SKM-1 (cell line): Measurements from ENCODE around the gene ELF1.
"Not testable (repeated sequence)": the region's sequence is repeated elsewhere in the genome, so short reads cannot be mapped to it uniquely, and the experiment has no call there.

Experiments
- DNase-seq: peaks from one replicate; lab custom pipeline; 2025; ENCODE audit not compliant: unreplicated experiment; lab: John Stamatoyannopoulos, UW

ELF1 gene

DNA sequence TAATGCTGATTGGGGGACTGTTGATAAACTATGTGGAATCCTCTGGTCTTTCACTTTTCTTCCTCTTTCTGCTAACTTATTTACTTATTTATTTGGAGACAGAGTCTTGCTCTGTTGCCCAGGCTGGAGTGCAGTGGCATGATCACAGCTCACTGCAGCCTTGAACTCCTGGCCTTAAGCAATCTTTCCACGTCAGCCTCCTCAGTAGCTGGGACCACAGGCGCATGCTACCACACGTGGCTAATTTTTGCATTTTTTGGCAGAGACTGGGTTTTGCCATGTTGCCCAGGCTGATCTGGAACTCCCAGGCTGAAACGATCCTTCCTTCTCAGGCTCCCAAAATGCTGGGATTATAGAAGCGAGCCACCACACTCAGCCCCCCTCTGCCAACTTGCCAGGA, 77.5 kb downstream of the ELF1 start:
- no peak for DNase-seq

DNA sequence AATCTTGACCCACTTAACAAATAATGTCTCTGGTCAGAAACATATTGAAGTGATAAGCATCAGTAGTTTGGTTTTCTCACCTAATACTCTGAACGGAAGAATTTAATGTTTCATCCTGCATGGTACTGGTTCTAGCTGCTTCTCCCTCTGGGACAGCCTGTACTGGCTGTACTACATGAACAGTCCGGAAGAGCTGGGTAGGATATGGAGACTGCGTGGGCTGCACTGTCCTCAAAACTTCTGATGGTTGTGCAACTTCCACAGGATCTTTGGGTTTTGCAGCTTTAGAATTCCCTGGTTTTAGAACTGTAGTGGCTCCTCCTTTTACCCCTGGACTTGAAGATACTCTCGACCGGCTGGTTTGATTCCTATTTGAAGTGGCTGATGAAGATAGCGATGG, 78.3 kb downstream of the ELF1 start:
- DNase-seq: no peak

DNA sequence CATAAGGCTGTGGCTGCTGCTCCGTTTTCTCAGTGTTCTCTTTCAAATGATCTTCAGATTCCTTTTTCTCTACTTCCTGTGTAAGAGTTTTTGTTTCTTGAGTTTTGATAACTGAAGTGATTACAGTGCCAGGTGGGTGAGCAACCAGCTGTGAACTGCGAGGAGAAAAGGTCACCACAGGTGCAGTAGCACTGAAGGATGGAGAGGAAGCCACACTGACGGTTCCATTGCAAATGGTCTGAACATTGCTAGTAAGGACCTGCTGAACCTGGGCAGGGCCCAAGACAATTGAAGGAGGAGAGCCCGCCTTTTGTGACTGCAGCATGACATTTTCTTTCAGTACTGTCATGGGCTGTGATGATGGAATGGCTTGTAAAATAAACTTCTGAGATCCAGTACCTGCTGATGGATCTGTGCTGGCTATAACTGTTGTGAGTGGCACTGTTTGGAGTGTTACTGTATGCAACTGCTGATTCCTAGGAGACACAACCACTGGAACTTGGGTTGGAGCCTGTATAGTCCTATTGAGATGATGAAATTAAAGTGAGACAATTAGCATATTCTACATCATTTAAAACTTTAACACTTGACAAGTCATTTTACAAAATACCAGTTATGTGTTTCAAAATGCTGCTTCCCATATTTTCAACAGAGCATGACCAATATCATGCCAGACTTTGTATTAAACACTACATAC, 85.5 kb downstream of the ELF1 start:
- no peak for DNase-seq

DNA sequence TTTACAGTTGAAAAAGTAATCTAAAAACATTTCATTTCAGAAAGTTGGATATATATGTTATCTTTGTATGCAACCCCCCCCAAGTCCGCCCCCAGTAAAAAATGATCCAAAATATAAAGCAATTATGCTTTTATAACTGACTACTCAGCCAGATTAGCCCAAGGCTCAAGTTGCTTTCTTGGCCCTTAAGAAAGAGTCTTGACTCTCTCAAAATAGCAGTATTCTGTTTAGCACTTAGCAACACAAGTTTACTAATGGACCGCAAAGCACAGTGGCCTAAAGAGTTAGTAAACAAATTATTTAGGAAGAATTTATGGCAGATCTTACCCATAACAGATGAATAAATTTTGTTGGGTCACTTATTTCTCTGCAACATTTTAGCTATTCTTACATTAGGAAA, 86.9 kb downstream of the ELF1 start:
- no peak for DNase-seq

- no peak for DNase-seq
These were observed 87.4 kb downstream of the ELF1 start for GRCh38 chr13:40931719-40932118.

DNA sequence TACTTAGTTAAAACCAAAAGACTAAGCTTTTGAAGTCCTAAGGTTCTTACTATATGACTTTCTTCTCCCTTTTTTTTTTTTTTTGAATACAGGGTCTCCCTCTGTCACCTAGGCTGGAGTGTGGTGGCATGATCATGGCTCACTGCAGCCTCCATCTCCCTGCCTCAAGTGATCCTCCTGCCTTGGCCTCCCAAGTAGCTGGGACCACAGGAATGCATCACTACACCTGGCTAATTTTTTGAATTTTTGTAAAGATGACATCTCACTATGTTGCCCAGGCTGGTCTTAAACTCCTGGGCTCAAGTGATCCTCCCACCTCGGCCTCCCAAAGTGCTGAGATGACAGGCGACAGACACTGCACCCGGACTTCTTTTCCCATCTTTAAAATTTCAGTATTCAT, 89.2 kb downstream of the ELF1 start:
- DNase-seq: not testable (repeated sequence)

- no peak for DNase-seq
These were observed 90.1 kb downstream of the ELF1 start for GRCh38 chr13:40928980-40929379.

GRCh38 chr13:40927929-40928328, 91.2 kb downstream of the ELF1 start:
- no peak for DNase-seq

- DNase-seq: no peak
These were observed 95.2 kb downstream of the ELF1 start for GRCh38 chr13:40923867-40924266.

GRCh38 chr13:40922437-40923040, 96.6 kb downstream of the ELF1 start:
- no peak for DNase-seq

- DNase-seq: no peak
These were observed 98.3 kb downstream of the ELF1 start for GRCh38 chr13:40920826-40921225.

DNA sequence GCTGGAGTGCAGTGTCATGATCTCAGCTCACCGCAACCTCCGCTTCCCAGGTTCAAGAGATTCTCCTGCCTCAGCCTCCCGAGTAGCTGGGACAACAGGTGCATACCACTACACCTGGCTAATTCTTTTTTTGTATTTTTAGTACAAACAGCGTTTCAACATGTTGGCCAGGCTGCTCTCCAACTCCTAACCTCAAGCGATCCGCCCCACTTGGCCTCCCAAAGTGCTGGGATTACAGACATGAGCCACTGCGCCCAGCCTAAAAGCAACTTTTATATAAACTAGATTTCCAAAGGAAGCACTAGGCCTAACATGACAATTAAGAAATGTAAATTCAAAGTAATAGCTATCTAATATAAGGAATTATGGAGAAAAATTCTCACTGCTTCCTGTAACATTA, 99.2 kb downstream of the ELF1 start:
- not testable (repeated sequence) for DNase-seq

- DNase-seq: no peak
These were observed 102.7 kb downstream of the ELF1 start for GRCh38 chr13:40916207-40916998.

DNA sequence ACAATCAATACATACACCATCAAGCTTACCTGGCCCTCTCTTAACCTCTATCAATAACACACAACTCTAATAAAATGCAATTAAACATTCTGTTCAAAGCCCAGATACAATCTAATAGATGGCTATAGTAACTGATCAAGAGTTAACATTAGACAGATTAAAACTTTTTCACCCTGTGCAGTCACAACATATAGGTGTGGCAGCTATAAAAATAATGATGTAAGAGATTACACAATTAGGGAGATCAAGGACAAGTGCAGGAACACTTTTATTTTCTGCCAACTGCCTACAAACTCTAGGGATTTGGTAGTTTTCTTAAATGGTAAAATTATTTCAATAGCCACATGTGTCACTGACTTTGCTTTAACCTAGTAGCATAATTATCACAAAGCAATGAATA, 104.3 kb downstream of the ELF1 start:
- DNase-seq: not testable (repeated sequence)

GRCh38 chr13:40911341-40911740, 107.8 kb downstream of the ELF1 start:
- no peak for DNase-seq

DNA sequence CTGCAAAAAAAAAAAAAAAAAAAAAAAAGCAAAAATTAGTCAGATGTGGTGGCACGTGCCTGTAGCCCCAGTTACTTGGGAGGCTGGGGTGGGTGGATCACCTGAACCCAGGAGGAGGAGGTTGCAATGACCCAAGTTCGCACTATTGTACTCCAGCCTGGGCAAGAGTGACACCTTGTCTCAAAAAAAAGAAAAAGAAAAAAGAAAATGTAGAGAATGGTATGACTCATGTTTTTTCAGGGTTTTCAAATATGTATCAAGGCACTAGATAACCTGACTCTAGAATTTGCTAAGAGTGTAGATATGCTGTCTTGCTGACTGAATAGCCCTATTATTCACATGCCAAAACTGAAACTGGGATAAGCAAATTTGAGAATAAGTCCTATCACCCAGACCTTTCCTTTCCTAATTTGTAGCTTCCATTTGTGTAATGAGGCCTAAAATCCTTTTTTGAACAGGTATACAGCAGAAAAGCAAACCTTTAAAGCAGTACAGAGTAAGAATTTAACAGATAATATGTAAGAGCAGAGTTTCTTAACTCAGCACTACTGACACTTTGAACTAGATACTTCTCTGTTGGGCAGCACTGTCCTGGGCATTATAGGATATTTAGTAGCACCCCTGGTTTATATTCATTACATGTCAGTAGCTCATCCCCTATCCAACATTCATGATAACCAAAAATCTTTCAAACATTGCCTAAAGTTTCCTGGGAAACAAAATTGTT, 108.6 kb downstream of the ELF1 start:
- no peak for DNase-seq

GRCh38 chr13:40909541-40910200, 109.4 kb downstream of the ELF1 start:
- DNase-seq: not testable (repeated sequence)

GRCh38 chr13:40908546-40908945, 110.6 kb downstream of the ELF1 start:
- DNase-seq: no peak

- not testable (repeated sequence) for DNase-seq
These were observed 118.1 kb downstream of the ELF1 start for GRCh38 chr13:40901032-40901431.

GRCh38 chr13:40900568-40900967, 118.5 kb downstream of the ELF1 start:
- not testable (repeated sequence) for DNase-seq

GRCh38 chr13:40897053-40897452, 122.1 kb downstream of the ELF1 start:
- no peak for DNase-seq
